ENCODE data around the gene COA1. TPM values are rescaled to one million over a fixed set of nuclear protein-coding genes. Genes with fewer than 3 reads are reported as not detected.
"Not testable (repeated sequence)": the region's sequence is repeated elsewhere in the genome, so short reads cannot be mapped to it uniquely, and the experiment has no call there.

COA1 gene
- total RNA-seq, 2 experiments from 2014 or later, result 63.9 to 96.0 TPM

GRCh38 chr7:43711503-43711902, 17.8 kb downstream of the COA1 start:
- DNase-seq (ENCODE audit: low spot score), result no peak
- no peak overlapping the region for H2AFZ ChIP-seq (ENCODE audit: low read length)
- H3K27ac ChIP-seq (ENCODE audit: low read depth, low read length, poor library complexity, severe bottlenecking), result no peak overlapping the region
- H3K36me3 ChIP-seq (ENCODE audit: insufficient read depth, low read length), result peaks cover 30% of the 10 kb centered on the region
- ChIA-PET POLR2A (interaction anchor here (0.7 kb wide), 1 partner anchor 147 kb away, joined by 4 read pairs; no protein-coding TSS in a partner anchor), CTCF (ENCODE audit: unreplicated experiment) (no interaction called here)
- H3K9me3 ChIP-seq (ENCODE audit: low read length), result peaks cover 8% of the 10 kb centered on the region; the same call in 1 of the 2 replicates
- no peaks in the 10 kb centered on the region for H3K9me2 ChIP-seq (ENCODE audit: insufficient read depth, low read length)
- intact Hi-C loops (cut with micrococcal nuclease; ENCODE audit: unreplicated experiment), result no loop called here
- BruUV-seq (replicated peaks), result no TSS peak
- H3K79me2 ChIP-seq (ENCODE audit: insufficient read depth, low read depth, low read length), result peaks cover 46% of the 10 kb centered on the region
- H3K4me1 ChIP-seq (ENCODE audit: insufficient read depth, low read length, poor library complexity, severe bottlenecking), result no peaks in the 10 kb centered on the region
- no peaks in the 10 kb centered on the region for H4K20me1 ChIP-seq (ENCODE audit: insufficient read depth, low read length)
- no peak overlapping the region for H3K4me2 ChIP-seq (ENCODE audit: low read length)
- TF ChIP-seq, protein P1, sequence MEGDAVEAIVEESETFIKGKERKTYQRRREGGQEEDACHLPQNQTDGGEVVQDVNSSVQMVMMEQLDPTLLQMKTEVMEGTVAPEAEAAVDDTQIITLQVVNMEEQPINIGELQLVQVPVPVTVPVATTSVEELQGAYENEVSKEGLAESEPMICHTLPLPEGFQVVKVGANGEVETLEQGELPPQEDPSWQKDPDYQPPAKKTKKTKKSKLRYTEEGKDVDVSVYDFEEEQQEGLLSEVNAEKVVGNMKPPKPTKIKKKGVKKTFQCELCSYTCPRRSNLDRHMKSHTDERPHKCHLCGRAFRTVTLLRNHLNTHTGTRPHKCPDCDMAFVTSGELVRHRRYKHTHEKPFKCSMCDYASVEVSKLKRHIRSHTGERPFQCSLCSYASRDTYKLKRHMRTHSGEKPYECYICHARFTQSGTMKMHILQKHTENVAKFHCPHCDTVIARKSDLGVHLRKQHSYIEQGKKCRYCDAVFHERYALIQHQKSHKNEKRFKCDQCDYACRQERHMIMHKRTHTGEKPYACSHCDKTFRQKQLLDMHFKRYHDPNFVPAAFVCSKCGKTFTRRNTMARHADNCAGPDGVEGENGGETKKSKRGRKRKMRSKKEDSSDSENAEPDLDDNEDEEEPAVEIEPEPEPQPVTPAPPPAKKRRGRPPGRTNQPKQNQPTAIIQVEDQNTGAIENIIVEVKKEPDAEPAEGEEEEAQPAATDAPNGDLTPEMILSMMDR (conservative IDR thresholded peaks at IDR 0.05; ENCODE audit: low read length), result no peak
- TF ChIP-seq EZH2phosphoT487 (IDR thresholded peaks at IDR 0.05; ENCODE audit: borderline replicate concordance, low read depth, low read length), result no peak
- no peak overlapping the region for H3K4me3 ChIP-seq (ENCODE audit: low read depth, low read length, poor library complexity, severe bottlenecking)

GRCh38 chr7:43708055-43708454, 21.3 kb downstream of the COA1 start:
- POLR2A ChIA-PET; H3K4me2 ChIP-seq (ENCODE audit: low read length); H3K9me2 ChIP-seq (ENCODE audit: insufficient read depth, low read length); BruUV-seq (replicated peaks); CTCF ChIA-PET (ENCODE audit: unreplicated experiment); H2AFZ ChIP-seq (ENCODE audit: low read length); H3K27ac ChIP-seq (ENCODE audit: low read depth, low read length, poor library complexity, severe bottlenecking); H3K9me3 ChIP-seq (ENCODE audit: low read length); H3K4me1 ChIP-seq (ENCODE audit: insufficient read depth, low read length, poor library complexity, severe bottlenecking); H3K4me3 ChIP-seq (ENCODE audit: low read depth, low read length, poor library complexity, severe bottlenecking); DNase-seq (ENCODE audit: low spot score); H4K20me1 ChIP-seq (ENCODE audit: insufficient read depth, low read length): not testable (repeated sequence)
- Histone ChIP-seq H3K36me3 (ENCODE audit: insufficient read depth, low read length) (peaks cover 44% of the 10 kb centered on the region), H3K79me2 (ENCODE audit: insufficient read depth, low read depth, low read length) (peaks cover 55% of the 10 kb centered on the region)
- intact Hi-C loops (cut with micrococcal nuclease; ENCODE audit: unreplicated experiment), result loop anchor here (10.0 kb wide), 1 partner anchor 263 kb away; no protein-coding TSS in a partner anchor

GRCh38 chr7:43703573-43703972, 25.8 kb downstream of the COA1 start:
- Histone ChIP-seq H3K27ac (ENCODE audit: low read depth, low read length, poor library complexity, severe bottlenecking) (no peak overlapping the region), H3K9me2 (ENCODE audit: insufficient read depth, low read length) (no peaks in the 10 kb centered on the region), H3K9me3 (ENCODE audit: low read length) (no peaks in the 10 kb centered on the region), H2AFZ (ENCODE audit: low read length) (no peak overlapping the region), H3K79me2 (ENCODE audit: insufficient read depth, low read depth, low read length) (peaks cover 53% of the 10 kb centered on the region; the same call in 1 of the 2 replicates), H3K4me2 (ENCODE audit: low read length) (no peak overlapping the region), H3K4me3 (ENCODE audit: low read depth, low read length, poor library complexity, severe bottlenecking) (no peak overlapping the region), H3K36me3 (ENCODE audit: insufficient read depth, low read length) (peaks cover 34% of the 10 kb centered on the region), H3K4me1 (ENCODE audit: insufficient read depth, low read length, poor library complexity, severe bottlenecking) (peaks cover 19% of the 10 kb centered on the region), H4K20me1 (ENCODE audit: insufficient read depth, low read length) (peaks cover 13% of the 10 kb centered on the region; the same call in 1 of the 2 replicates)
- no TSS peak for BruUV-seq (replicated peaks)
- ChIA-PET POLR2A (interaction anchor here (0.5 kb wide), 1 partner anchor 57 kb away, joined by 3 read pairs; no protein-coding TSS in a partner anchor), CTCF (ENCODE audit: unreplicated experiment) (no interaction called here)
- no peak for TF ChIP-seq EZH2phosphoT487 (IDR thresholded peaks at IDR 0.05; ENCODE audit: borderline replicate concordance, low read depth, low read length)
- TF ChIP-seq, protein P1 (conservative IDR thresholded peaks at IDR 0.05; ENCODE audit: low read length), result no peak
- intact Hi-C loops (cut with micrococcal nuclease; ENCODE audit: unreplicated experiment), result loop anchor here (10.0 kb wide), 1 partner anchor 259 kb away; no protein-coding TSS in a partner anchor
- DNase-seq (ENCODE audit: low spot score), result no peak
